ENCODE results near the gene SNX14. TPM values are rescaled to one million over a fixed set of nuclear protein-coding genes. Genes with fewer than 3 reads are reported as not detected.
A peak's percentile ranks its signal among the peaks of the same experiment; 100 is the strongest.
"Not testable (repeated sequence)": the region's sequence is repeated elsewhere in the genome, so short reads cannot be mapped to it uniquely, and the experiment has no call there.

The SNX14 gene, protein sequence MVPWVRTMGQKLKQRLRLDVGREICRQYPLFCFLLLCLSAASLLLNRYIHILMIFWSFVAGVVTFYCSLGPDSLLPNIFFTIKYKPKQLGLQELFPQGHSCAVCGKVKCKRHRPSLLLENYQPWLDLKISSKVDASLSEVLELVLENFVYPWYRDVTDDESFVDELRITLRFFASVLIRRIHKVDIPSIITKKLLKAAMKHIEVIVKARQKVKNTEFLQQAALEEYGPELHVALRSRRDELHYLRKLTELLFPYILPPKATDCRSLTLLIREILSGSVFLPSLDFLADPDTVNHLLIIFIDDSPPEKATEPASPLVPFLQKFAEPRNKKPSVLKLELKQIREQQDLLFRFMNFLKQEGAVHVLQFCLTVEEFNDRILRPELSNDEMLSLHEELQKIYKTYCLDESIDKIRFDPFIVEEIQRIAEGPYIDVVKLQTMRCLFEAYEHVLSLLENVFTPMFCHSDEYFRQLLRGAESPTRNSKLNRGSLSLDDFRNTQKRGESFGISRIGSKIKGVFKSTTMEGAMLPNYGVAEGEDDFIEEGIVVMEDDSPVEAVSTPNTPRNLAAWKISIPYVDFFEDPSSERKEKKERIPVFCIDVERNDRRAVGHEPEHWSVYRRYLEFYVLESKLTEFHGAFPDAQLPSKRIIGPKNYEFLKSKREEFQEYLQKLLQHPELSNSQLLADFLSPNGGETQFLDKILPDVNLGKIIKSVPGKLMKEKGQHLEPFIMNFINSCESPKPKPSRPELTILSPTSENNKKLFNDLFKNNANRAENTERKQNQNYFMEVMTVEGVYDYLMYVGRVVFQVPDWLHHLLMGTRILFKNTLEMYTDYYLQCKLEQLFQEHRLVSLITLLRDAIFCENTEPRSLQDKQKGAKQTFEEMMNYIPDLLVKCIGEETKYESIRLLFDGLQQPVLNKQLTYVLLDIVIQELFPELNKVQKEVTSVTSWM
- total RNA-seq = 107 and 114 TPM in 2 replicates

DNA sequence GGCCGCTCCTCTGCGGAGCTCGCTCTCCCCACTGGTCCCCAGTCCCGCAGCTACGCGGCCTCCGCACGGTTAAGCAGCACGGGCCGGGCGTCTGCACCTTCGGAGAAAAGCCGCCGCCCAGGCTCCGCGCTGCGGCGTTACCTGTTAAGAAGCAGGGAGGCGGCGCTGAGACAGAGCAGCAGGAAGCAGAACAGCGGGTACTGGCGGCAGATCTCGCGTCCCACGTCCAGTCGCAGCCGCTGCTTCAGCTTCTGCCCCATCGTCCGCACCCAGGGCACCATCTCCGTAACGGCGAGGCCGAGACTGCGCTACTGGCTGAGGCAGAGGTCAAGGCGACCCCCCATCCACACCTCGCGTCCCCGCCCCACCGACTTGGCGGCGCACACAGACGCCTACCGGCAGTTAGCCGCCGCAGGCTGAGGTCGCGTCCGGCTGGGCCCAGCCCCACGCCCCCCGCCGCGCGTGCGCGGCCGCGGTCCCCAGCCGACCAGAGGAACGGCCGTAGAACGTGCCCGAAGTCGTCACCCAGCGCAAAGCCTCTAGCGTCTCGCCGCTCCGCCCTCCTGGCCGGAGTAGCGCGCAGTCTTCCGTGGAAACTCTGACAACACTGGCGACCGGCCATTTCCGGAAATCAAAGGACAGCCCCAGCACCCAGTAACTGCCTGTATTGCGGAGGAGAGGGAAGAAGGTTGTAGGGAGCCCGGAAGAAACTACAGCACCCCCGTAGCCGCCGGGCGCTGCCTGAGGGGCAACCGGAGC is at the start of gene SNX14:
Gene SNX14, minus strand, starts transcription at position 421 of the 759 bp plus-strand sequence. Its CDS starts 140 bp downstream, at position 281.
- DNase-seq (ENCODE audit: low read depth, low spot score) = peak; percentile 78

GRCh38 chr6:85642774-85643536 is 49.3 kb upstream of the SNX14 start, which contains the start of gene SYNCRIP:
Gene SYNCRIP (minus strand): TSS chr6:85642886. CDS start chr6:85641439, 1,447 bp downstream.
- DNase-seq (ENCODE audit: low read depth, low spot score) = peak; percentile 94

DNA sequence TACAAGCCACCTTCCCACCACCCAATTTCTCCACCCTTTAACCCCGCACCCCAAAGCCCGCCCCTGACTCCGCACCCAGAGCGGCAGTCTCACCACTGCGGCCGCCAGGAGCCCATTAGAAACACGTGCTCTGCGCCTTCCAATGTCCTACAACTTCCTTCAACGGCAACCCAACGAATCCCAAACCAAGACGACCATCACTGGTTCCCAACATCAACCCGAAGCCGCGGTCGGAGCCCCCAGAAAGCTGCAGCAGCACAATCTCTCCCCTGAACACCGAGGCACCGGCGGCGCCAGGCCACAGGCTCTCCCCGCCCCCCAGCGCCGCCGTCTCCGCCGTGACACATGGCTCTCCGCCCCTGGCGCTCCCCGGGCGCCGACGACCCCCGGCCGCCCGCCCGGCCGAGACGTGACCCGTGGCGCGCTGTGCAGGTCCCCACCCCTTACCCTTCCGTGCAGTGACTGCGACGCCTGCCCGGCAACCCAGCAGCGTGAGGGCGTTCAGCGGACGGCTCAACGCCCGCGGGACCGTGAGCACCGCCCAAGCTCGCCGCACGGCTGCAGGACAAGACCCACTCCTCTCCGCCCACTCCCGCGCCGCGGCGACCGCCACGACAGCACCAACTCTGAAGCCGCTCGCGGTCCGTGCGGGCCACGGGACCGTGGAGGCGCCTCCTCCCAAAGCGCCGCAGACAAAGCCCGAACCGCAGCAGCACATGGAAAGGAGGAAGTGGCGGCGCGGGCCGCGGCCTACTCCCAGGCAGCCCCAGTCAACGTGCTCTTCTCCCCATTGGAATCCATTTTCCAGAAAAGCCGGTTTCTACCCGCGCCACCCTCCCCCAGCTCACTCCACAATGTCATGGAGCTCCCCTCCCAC is 48.5 kb upstream of the SNX14 start:
- no peak for DNase-seq (ENCODE audit: low read depth, low spot score)

- DNase-seq (ENCODE audit: low read depth, low spot score) = no peak
Observed at GRCh38 chr6:85641522-85641896, 47.9 kb upstream of the SNX14 start.

- DNase-seq (ENCODE audit: low read depth, low spot score) = no peak
Observed at GRCh38 chr6:85640821-85641220, 47.2 kb upstream of the SNX14 start.

DNA sequence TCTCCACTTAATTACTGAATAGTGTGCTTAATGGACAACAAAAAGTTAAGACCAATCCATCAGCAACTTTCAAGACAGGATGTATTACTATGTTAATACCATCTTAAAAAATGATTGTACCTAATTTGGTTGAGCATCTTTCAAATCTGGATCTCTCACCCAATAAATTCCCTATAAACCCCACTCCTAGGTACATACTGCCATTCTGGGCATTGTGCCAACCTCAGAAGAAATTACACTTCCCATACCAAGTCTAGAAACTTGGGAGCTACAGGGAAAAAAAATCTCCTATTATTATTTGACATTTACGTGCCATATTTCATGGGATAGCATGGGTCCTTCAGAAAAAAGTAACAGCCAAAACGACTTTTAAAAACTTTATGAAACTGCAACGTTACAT is 43.9 kb upstream of the SNX14 start:
- DNase-seq (ENCODE audit: low read depth, low spot score) = no peak

GRCh38 chr6:85632164-85632942 is 38.7 kb upstream of the SNX14 start:
- no peak for DNase-seq (ENCODE audit: low read depth, low spot score)

- DNase-seq (ENCODE audit: low read depth, low spot score) = not testable (repeated sequence)
Observed at GRCh38 chr6:85631117-85631516, 37.5 kb upstream of the SNX14 start.

DNA sequence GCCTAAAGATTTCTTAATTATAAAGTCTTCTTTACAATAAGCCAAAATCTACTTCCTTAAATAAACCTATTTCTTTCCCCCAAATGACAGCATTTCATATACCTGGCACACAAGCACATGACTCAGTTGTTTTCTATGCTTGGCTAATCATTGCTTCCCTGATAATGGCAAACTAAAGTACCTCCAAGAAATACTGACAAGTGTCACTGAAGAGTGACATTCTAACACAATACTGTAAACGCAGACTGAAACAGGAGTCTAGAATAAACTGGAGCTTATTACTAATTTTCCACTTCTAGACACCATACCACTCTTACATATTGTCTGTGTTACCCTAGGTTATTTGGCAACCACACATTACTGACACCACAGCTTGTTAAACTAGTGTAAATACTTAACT is 34.7 kb upstream of the SNX14 start:
- no peak for DNase-seq (ENCODE audit: low read depth, low spot score)

GRCh38 chr6:85620308-85620707 is 26.6 kb upstream of the SNX14 start:
- no peak for DNase-seq (ENCODE audit: low read depth, low spot score)

GRCh38 chr6:85614780-85615179 is 21.1 kb upstream of the SNX14 start:
- DNase-seq (ENCODE audit: low read depth, low spot score) = no peak

- DNase-seq (ENCODE audit: low read depth, low spot score) = no peak
Observed at GRCh38 chr6:85612690-85613474, 19.2 kb upstream of the SNX14 start.

- DNase-seq (ENCODE audit: low read depth, low spot score) = no peak
Observed at GRCh38 chr6:85610182-85610895, 16.7 kb upstream of the SNX14 start.

DNA sequence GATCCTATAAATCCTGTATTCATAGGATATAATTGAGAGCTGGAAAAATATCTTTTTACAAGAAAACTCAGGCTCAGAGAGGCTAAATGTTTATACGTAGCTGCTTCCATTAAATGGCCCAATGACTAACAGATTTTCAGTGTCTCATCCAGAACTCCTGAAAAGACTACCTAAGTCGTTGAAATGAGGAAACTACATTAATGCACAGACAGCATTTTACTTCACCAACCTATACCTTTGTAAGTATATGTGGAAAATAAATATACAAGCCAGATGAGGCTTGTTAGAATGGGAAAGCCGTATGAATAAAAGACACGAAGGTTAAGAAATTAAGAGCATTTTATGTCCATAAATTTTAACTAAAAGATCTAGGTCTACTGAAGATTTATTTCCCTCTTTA is 8.4 kb upstream of the SNX14 start:
- no peak for DNase-seq (ENCODE audit: low read depth, low spot score)

- no peak for DNase-seq (ENCODE audit: low read depth, low spot score)
Observed at GRCh38 chr6:85600713-85601313, 7.2 kb upstream of the SNX14 start.

DNA sequence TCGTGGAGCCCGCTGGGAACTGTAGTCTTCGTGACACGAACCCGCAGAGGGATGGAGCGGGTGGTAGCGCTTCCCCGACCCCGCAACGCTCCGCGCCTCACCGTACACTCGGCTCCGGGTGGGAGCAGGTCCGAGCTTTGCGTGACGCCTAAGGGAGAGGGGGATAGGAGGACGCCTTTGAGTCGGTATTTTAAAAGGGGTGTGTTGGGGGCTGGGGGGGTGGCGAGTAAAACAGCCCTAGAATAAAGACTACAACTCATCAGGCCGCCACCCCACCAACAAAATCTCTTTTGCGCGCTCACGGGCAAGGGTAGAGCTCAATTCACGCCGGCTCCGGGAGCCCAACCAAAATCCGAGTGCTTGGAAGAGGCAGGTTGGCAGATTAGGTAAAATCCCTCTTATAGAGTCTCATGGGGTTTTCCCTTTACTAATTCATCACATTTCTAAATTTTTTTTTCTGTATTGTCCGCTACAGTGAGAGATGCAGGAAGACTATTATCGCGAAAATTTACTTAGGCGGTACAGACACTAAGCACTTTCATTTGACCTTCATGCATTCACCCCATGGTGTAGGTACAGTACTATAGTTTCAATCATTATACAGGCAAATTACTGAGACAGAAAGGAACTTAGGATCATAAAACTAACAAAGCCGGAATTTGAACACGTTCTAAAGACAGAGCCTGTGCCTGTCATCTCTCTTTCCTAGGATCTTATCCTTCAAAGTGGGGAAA is 706 bp upstream of the SNX14 start:
- no peak for DNase-seq (ENCODE audit: low read depth, low spot score)
